K562 (cell line): ENCODE data around the gene ABR. TPM values are rescaled to one million over a fixed set of nuclear protein-coding genes. Genes with fewer than 3 reads are reported as not detected.

ENCODE experiments used
- ATAC-seq: fragments of 200-7000 bp; cut with Tn5 transposase; 3 replicates; pipeline ENCODE4 v1.9.1; 2020; ENCODE audit warnings: moderate library complexity
- BruUV-seq: library from RNA; stranded (reverse); fragments of 400-500 nt; replicated peaks from 2 replicates; lab custom pipeline; 2021; lab: Mats Ljungman, UMichigan
- CTCF ChIA-PET: fragments of 300-600 bp; formaldehyde crosslinking; extraction: SDS; loops from one replicate; lab custom pipeline; 2021; ENCODE audit warnings: low intra/inter-chr PET ratio; lab: Yijun Ruan, JAX
- POLR2A ChIA-PET: fragments of 300-600, 350-650 bp; sonication (Branson Sonifier 250); formaldehyde crosslinking; extraction: SDS; loops from one replicate; lab custom pipeline; 2021; ENCODE audit warnings: antibody characterized with exemption, inconsistent platforms; lab: Yijun Ruan, JAX
- DNase-seq, 4 experiments: peaks; one replicate each; pipeline versions ENCODE4 v3.0.0 to v3.0.0-alpha.2; 2011 to 2018; ENCODE audit warnings: low spot score in 3 of 4, mixed read lengths in 3 of 4; ENCODE audit errors: extremely low read depth in 1 of 4
- FAIRE-seq: peaks from 2 replicates; lab custom pipeline; 2011; peaks lifted over from hg19 to GRCh38; lab: Jason Lieb, UNC
- H2AFZ ChIP-seq: 2 replicates; pipeline ENCODE4 v1.6.0; 2011; ENCODE audit warnings: low read depth, low read length, control low read depth, inconsistent platforms
- H3K27ac ChIP-seq: fragments of 200-600 bp; 3 replicates; pipeline ENCODE4 v1.8.0; 2011; ENCODE audit warnings: low read depth, mild to moderate bottlenecking, control low read depth, inconsistent platforms, low read length, moderate library complexity, mixed read lengths; ENCODE audit errors: extremely low read depth
- H3K27me3 ChIP-seq, 2 experiments: fragments of 300-600 bp in 1 of 2; 2 replicates in 1 of 2; 3 replicates in 1 of 2; pipeline versions ENCODE4 v1.6.0 to v1.8.0; 2011; ENCODE audit warnings: inconsistent platforms in 2 of 2, low read length in 2 of 2, mild to moderate bottlenecking in 1 of 2, mixed read lengths in 1 of 2, moderate library complexity in 1 of 2; ENCODE audit not compliant: control insufficient read depth in 2 of 2, insufficient read depth in 2 of 2
- H3K36me3 ChIP-seq: fragments of 300-600 bp; 3 replicates; pipeline ENCODE4 v1.8.0; 2011; ENCODE audit warnings: mild to moderate bottlenecking, low read length, inconsistent platforms; ENCODE audit not compliant: control insufficient read depth, insufficient read depth
- H3K4me1 ChIP-seq, 2 experiments: fragments of 200-600 bp in 1 of 2; replicated peaks in 1 of 2; 2 replicates in 1 of 2; 3 replicates in 1 of 2; pipeline versions ENCODE4 v1.5.1 to v1.8.0; 2011; ENCODE audit warnings: inconsistent platforms in 2 of 2, low read length in 2 of 2, mild to moderate bottlenecking in 1 of 2, mixed read lengths in 1 of 2, moderate library complexity in 1 of 2; ENCODE audit not compliant: control insufficient read depth in 2 of 2, insufficient read depth in 2 of 2
- H3K4me2 ChIP-seq: 2 replicates; pipeline ENCODE4 v1.6.1; 2011; ENCODE audit warnings: low read length, control low read depth, inconsistent platforms, mixed read lengths; ENCODE audit not compliant: insufficient read depth
- H3K4me3 ChIP-seq: fragments of 200-600 bp; sonication (generic), shearing (Covaris generic); 2 replicates; pipeline ENCODE4 v1.5.1; 2016; ENCODE audit warnings: control low read depth, inconsistent platforms
- H3K79me2 ChIP-seq: fragments of 200-600 bp; 3 replicates; pipeline ENCODE4 v1.8.0; 2011; ENCODE audit warnings: low read length, inconsistent platforms; ENCODE audit not compliant: control insufficient read depth, insufficient read depth
- H3K9ac ChIP-seq, 2 experiments: 2 replicates each; pipeline versions ENCODE4 v1.6.0 to v1.6.1; 2011; ENCODE audit warnings: low read depth in 2 of 2, low read length in 2 of 2, control low read depth in 1 of 2, inconsistent platforms in 1 of 2, mild to moderate bottlenecking in 1 of 2, mixed read lengths in 1 of 2; ENCODE audit not compliant: insufficient read depth in 1 of 2
- H3K9me1 ChIP-seq: one replicate; pipeline ENCODE4 v1.6.0; 2011; ENCODE audit warnings: inconsistent platforms, mild to moderate bottlenecking, low read length, moderate library complexity; ENCODE audit not compliant: control insufficient read depth, insufficient read depth
- H3K9me3 ChIP-seq: replicated peaks from 2 replicates; pipeline ENCODE4 v1.5.1; 2011; ENCODE audit warnings: low read depth, low read length, inconsistent platforms; ENCODE audit not compliant: control insufficient read depth, insufficient read depth
- H4K20me1 ChIP-seq: replicated peaks from 2 replicates; pipeline ENCODE4 v1.6.1; 2011; ENCODE audit warnings: low read length, inconsistent platforms, mixed read lengths; ENCODE audit not compliant: control insufficient read depth, insufficient read depth
- ATF7 ChIP-seq: fragments of 450-650 bp; IDR thresholded peaks from 2 replicates; pipeline ENCODE4 v1.7.1; 2014; ENCODE audit warnings: mild to moderate bottlenecking, moderate library complexity
- CBFB ChIP-seq: sonication (generic); formaldehyde crosslinking; IDR thresholded peaks from 2 replicates; pipeline ENCODE4 v1.4.0; 2020; ENCODE audit warnings: mild to moderate bottlenecking, missing genetic modification reagents
- CBX1 ChIP-seq: sonication (generic); IDR thresholded peaks from 2 replicates; pipeline ENCODE4 v1.6.1; 2016; ENCODE audit warnings: antibody characterized with exemption, low read depth, mild to moderate bottlenecking
- HDGF ChIP-seq: fragments of 450-650 bp; IDR thresholded peaks from 2 replicates; pipeline ENCODE4 v1.6.1; 2016
- HMG20A ChIP-seq: fragments of 450-650 bp; formaldehyde crosslinking; conservative IDR thresholded peaks from 2 replicates; pipeline ENCODE4 v1.4.0; 2020; ENCODE audit warnings: mild to moderate bottlenecking, mixed read lengths
- KDM2B ChIP-seq: fragments of 250-450 bp; sonication (Bioruptor Pico); IDR thresholded peaks from 2 replicates; pipeline ENCODE4 v1.8.0; 2021; ENCODE audit warnings: mild to moderate bottlenecking, moderate library complexity
- KLF16 ChIP-seq: IDR thresholded peaks from 2 replicates; pipeline ENCODE4 v1.6.1; 2016; ENCODE audit warnings: antibody characterized with exemption
- NFIX ChIP-seq: fragments of 250-450 bp; sonication (Bioruptor Pico); IDR thresholded peaks from 2 replicates; pipeline ENCODE4 v1.4.0; 2020; ENCODE audit warnings: low read depth, mild to moderate bottlenecking, moderate library complexity
- PCBP2 ChIP-seq: fragments of 200-400 bp; formaldehyde crosslinking; IDR thresholded peaks from 2 replicates; pipeline ENCODE4 v1.6.1; 2018; ENCODE audit warnings: low read length, low read depth, mild to moderate bottlenecking, moderate library complexity; ENCODE audit not compliant: poor library complexity, severe bottlenecking
- RBM34 ChIP-seq: fragments of 200-400 bp; formaldehyde crosslinking; IDR thresholded peaks from 2 replicates; pipeline ENCODE4 v1.6.1; 2018; ENCODE audit warnings: low read length, borderline replicate concordance; ENCODE audit not compliant: insufficient read depth
- SIX5 ChIP-seq, 2 experiments: IDR thresholded peaks; 2 replicates each; pipeline ENCODE4 v1.6.1; 2011; ENCODE audit warnings: low read length in 2 of 2, borderline replicate concordance in 1 of 2, low read depth in 1 of 2, mild to moderate bottlenecking in 1 of 2, moderate library complexity in 1 of 2; ENCODE audit not compliant: insufficient read depth in 1 of 2
- TARDBP ChIP-seq: fragments of 450-650 bp; IDR thresholded peaks from 2 replicates; pipeline ENCODE4 v1.6.1; 2016
- ZFX ChIP-seq: sonication (generic); formaldehyde crosslinking; IDR thresholded peaks from 2 replicates; pipeline ENCODE4 v1.8.0; 2022; ENCODE audit warnings: mild to moderate bottlenecking, missing genetic modification reagents, moderate library complexity
- ZNF124 ChIP-seq: sonication (generic); formaldehyde crosslinking; IDR thresholded peaks from 2 replicates; pipeline ENCODE4 v1.8.1; 2022; ENCODE audit warnings: missing genetic modification reagents
- ZNF175 ChIP-seq: fragments of 200-800 bp; sonication (Bioruptor generic); IDR thresholded peaks from 2 replicates; pipeline ENCODE4 v1.6.1; 2016; ENCODE audit warnings: low read depth, mild to moderate bottlenecking, missing genetic modification characterization, missing compliant biosample characterization
- ZNF274 ChIP-seq: IDR thresholded peaks from 2 replicates; pipeline ENCODE4 v1.6.1; 2011; ENCODE audit warnings: low read depth, mild to moderate bottlenecking, low read length, moderate library complexity, borderline replicate concordance
- ZNF316 ChIP-seq: fragments of 450-650 bp; IDR thresholded peaks from 2 replicates; pipeline ENCODE4 v1.6.1; 2016
- WGBS: fragments of 100-300 bp; shearing (Covaris generic); methylation state at CpG from one replicate; pipeline ENCODE4 v1.1.6; 2016; ENCODE audit warnings: low coverage, mixed read lengths; ENCODE audit not compliant: insufficient coverage; ENCODE audit errors: missing lambda C conversion rate; 5-methylcytosine and 5-hydroxymethylcytosine counted together
- in situ Hi-C: fragments of 300-500 bp; cut with MboI; formaldehyde crosslinking; loops from 4 replicates; pipeline ENCODE4 v1.15.0; 2018; ENCODE audit warnings: inconsistent platforms, mixed read lengths
- intact Hi-C: fragments of 100-400 bp; cut with micrococcal nuclease; formaldehyde crosslinking; loops from 2 replicates; pipeline ENCODE4 v1.14.2; 2022
- polyA plus RNA-seq, 8 experiments: library from polyadenylated mRNA; depleted of rRNA in 4 of 8; stranded (reverse) in 5 of 8; unstranded in 3 of 8; fragments of >200 nt; fragmentation: Nextera tagmentation in 2 of 8; fragmentation: Illumina TruSeq in 1 of 8; extraction: Ambion mirVana in 2 of 8; extraction: Trizol in 1 of 8; gene quantifications; 2 replicates each; pipeline versions ENCODE4 v1.2.1 to v1.2.3, GENCODE V29; 2011 to 2014; ENCODE audit warnings: inconsistent platforms in 1 of 8, missing spikeins in 1 of 8
- total RNA-seq, 7 experiments: library from RNA; depleted of rRNA in 6 of 7; stranded (reverse); fragments of >200 nt in 6 of 7; fragmentation: Illumina TruSeq in 2 of 7; extraction: Trizol in 2 of 7; gene quantifications; 2 replicates each; pipeline versions ENCODE4 v1.2.1 to v1.2.3, GENCODE V29; 2011 to 2021; ENCODE audit warnings: low replicate concordance in 1 of 7

ABR gene
- total and polyA plus RNA-seq, 9 of the 15 experiments (the other 6 are each of a cell fraction or from before 2014, with no cell fraction given): 0.07 to 1.6 (median 0.37) TPM; not detected in 1

- ATAC-seq (no peak), FAIRE-seq (no peak), DNase-seq (no peak)
- no peak overlapping the region for H3K4me3 ChIP-seq
- BruUV-seq: no TSS peak
- H3K36me3 ChIP-seq: no peaks in the 10 kb centered on the region
- H4K20me1 ChIP-seq: 0 out of 2 replicates have a peak, but pooled peaks cover 5% of the 10 kb centered on the region
- no peaks in the 10 kb centered on the region for H3K79me2 ChIP-seq
- intact Hi-C loops (no loop called here), in situ Hi-C loops (no loop called here)
- no peak for TF ChIP-seq KLF16
- no peak for TF ChIP-seq ZFX
- no peak for TF ChIP-seq CBFB (CRISPR knock-in tag)
- TF ChIP-seq HMG20A: no peak
- no peak for TF ChIP-seq TARDBP
- no peak for TF ChIP-seq ZNF124
- no peak for TF ChIP-seq ZNF274
- no peak for TF ChIP-seq NFIX (CRISPR knock-in tag)
- no peak for TF ChIP-seq KDM2B (CRISPR knock-in tag)
- no peak for TF ChIP-seq HDGF
- no peak for TF ChIP-seq ZNF175
- TF ChIP-seq CBX1: no peak
- TF ChIP-seq ZNF316: no peak
- no peak for TF ChIP-seq SIX5 (IDR thresholded peaks at IDR 0.05; ENCODE audit: borderline replicate concordance in 1 of 2, insufficient read depth in 1 of 2, low read depth in 1 of 2, low read length in 2 of 2)
- no peak for TF ChIP-seq ATF7
- no peak for TF ChIP-seq RBM34
- no peak for TF ChIP-seq PCBP2
- ChIA-PET POLR2A (no interaction called here), CTCF (no interaction called here)
- 6% methylated on average over 9 of the region's 9 CpGs for WGBS
- no peak overlapping the region for H3K4me2 ChIP-seq
- no peak overlapping the region for H3K27ac ChIP-seq
- H3K4me1 ChIP-seq: peaks cover 0 to 5% of the 10 kb centered on the region in 2 experiments; a peak in 2 of 5 replicates
- H3K9me1 ChIP-seq: no peaks in the 10 kb centered on the region
- no peak overlapping the region for H3K9ac ChIP-seq
- peaks cover 26 to 82% of the 10 kb centered on the region in 2 experiments for H3K27me3 ChIP-seq
- H3K9me3 ChIP-seq: no peaks in the 10 kb centered on the region
- H2AFZ ChIP-seq: no peak overlapping the region
These were observed 80.5 kb downstream of the ABR start for GRCh38 chr17:1099242-1099641.
